Colonic mucosa (tissue), 4 donors: ENCODE results near the gene FBXO24. TPM values are rescaled to one million over a fixed set of nuclear protein-coding genes. Genes with fewer than 3 reads are reported as not detected.
"Not testable (repeated sequence)": the region's sequence is repeated elsewhere in the genome, so short reads cannot be mapped to it uniquely, and the experiment has no call there.

Source experiments
- DNase-seq: peaks from one replicate; pipeline ENCODE4 v3.0.0-alpha.2; 2020
- H3K27ac ChIP-seq: fragments of 200-600 bp; one replicate; pipeline ENCODE4 v1.8.0; 2021
- H3K27me3 ChIP-seq: fragments of 200-600 bp; one replicate; pipeline ENCODE4 v1.8.0; 2021
- H3K36me3 ChIP-seq: fragments of 200-600 bp; one replicate; pipeline ENCODE4 v1.8.0; 2021
- H3K4me1 ChIP-seq: fragments of 200-600 bp; one replicate; pipeline ENCODE4 v1.8.0; 2021; ENCODE audit warnings: mild to moderate bottlenecking
- H3K4me3 ChIP-seq: fragments of 200-600 bp; one replicate; pipeline ENCODE4 v1.8.0; 2021
- H3K9ac ChIP-seq, 2 donors: one replicate each; pipeline ENCODE4 v1.7.0; 2013; ENCODE audit warnings: control low read depth in 2 of 2, low read depth in 2 of 2, low read length in 2 of 2
- H3K9me3 ChIP-seq: fragments of 200-600 bp; one replicate; pipeline ENCODE4 v1.8.0; 2021
- CTCF ChIP-seq: fragments of 200-600 bp; IDR thresholded peaks from one replicate; pipeline ENCODE4 v1.8.0; 2022; ENCODE audit warnings: antibody characterized with exemption, mild to moderate bottlenecking
- intact Hi-C: fragments of 100-400 bp; cut with DNase I; formaldehyde crosslinking; loops from one replicate; pipeline ENCODE4 v1.14.1; 2022
- total RNA-seq, 2 donors: library from RNA; stranded (reverse); fragmentation: NEBNext Ultra II Directional in 1 of 2; extraction: Animal tissue kit (Norgen Biotek cat#: 25700) in 1 of 2; gene quantifications; one replicate each; pipeline ENCODE4 v1.2.1, GENCODE V29; 2021
- donor health status: healthy.
- donor health status: DM: no; HTN: no; CAD: no.
- donor health status: DM: no; HTN: no; CAD: no.

Gene FBXO24
- total RNA-seq, 2 donors from 2014 or later = 0.21 to 1.8 TPM

DNA sequence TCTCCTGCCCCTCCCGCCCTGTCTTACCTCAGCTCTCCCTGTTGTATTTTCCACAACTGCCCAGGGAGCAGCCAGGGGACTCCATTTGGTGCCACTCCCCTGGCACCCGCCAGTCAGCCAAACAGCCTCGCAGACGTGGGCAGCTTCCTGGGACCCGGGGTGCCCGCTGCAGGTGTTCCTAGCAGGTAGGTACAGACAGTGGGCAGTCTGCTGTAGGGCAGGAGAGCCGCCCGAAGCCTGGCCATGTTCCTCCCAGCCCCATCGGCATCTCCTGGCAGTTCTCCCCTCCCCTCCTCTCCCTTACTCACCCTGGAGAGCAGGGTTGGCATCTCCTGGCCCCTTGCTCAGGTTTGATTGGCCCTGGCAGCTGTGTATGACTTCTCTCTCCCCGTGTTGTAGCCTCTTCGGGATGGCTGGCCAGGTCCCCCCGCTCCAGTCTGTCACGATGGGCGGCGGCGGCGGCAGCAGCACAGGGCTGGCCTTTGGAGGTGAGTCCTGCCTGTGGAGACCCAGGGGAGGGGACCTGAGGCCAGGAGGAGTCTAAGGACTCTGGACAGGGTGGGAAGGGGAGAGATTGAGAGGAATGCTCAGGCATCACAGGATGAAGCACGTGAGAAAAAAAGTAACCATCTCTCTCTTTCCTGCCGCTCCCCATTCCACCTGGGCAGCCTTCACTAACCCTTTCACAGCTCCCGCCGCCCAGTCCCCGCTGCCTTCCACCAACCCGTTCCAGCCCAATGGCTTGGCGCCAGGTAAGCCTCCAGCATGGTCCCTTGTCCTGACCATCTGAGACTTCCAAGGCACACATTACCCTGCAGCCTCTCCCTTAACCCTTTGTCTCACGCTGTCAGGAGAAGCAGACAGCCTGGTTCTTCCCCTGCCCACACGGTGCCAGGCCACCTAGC is 23.7 kb upstream of the FBXO24 start:
- no peak for TF ChIP-seq CTCF
- Histone ChIP-seq H3K27me3 (no peaks in the 10 kb centered on the region), H3K4me1 (no peaks in the 10 kb centered on the region), H3K36me3 (peaks cover 4% of the 10 kb centered on the region), H3K9me3 (no peaks in the 10 kb centered on the region), H3K9ac (no peak overlapping the region), H3K27ac (no peak overlapping the region), H3K4me3 (no peak overlapping the region)
- intact Hi-C loops = no loop called here
- DNase-seq = no peak

GRCh38 chr7:100563100-100563564 is 23.0 kb upstream of the FBXO24 start:
- intact Hi-C loops = no loop called here
- DNase-seq = no peak
- H3K4me1 ChIP-seq = no peaks in the 10 kb centered on the region
- no peak overlapping the region for H3K9ac ChIP-seq
- no peak overlapping the region for H3K4me3 ChIP-seq
- H3K36me3 ChIP-seq = peaks cover 4% of the 10 kb centered on the region
- no peak for TF ChIP-seq CTCF
- no peaks in the 10 kb centered on the region for H3K27me3 ChIP-seq
- no peak overlapping the region for H3K27ac ChIP-seq
- no peaks in the 10 kb centered on the region for H3K9me3 ChIP-seq

DNA sequence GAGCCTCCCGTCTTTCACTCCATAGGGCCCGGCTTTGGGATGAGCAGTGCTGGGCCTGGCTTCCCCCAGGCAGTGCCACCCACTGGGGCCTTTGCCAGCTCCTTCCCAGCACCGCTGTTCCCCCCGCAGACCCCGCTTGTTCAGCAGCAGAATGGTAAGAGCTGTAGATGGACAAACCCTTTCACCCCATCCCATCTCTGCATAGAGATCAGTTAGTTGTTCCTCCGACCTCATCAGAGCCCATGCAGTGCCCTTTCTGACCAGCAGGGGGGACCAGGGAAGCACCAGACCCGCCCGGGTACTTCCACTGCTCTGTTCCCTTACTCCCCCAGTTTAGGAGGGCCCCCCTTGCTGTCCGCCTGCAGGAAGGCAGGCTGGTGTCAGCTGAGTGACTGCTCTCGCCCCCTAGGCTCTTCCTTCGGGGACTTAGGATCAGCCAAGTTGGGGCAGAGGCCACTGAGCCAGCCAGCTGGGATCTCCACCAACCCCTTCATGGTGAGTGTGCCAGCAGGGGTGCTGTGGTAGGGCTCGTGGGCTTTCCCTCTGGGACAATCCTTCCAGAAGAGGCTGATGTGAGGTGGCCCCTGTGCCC is 22.2 kb upstream of the FBXO24 start:
- peak; percentile 90 for DNase-seq
- Histone ChIP-seq H3K4me3 (no peak overlapping the region), H3K4me1 (no peaks in the 10 kb centered on the region), H3K27ac (no peak overlapping the region), H3K27me3 (no peaks in the 10 kb centered on the region), H3K9me3 (no peaks in the 10 kb centered on the region), H3K36me3 (peaks cover 4% of the 10 kb centered on the region), H3K9ac (no peak overlapping the region)
- peak; percentile 95 for TF ChIP-seq CTCF
- intact Hi-C loops = loop anchor here (1.0 kb wide), 1 partner anchor 127 kb away; no protein-coding TSS in a partner anchor

DNA sequence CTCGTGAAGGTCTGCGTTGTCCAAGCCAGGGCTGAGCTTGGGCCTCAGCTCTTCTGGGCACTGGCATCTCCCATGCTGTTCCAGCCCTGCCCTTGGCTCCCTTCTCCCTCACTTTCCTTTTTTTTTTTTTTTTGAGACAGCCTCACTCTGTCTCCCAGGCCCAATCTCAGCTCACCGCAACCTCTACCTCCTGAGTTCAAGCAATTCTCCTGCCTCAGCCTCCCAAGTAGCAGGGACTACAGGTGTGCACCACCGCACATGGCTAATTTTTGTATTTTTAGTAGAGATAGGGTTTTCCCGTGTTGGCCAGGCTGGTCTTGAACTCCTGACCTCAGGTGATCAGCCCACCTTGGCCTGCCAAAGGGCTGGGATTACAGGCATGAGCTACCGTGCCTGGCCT is 21.7 kb upstream of the FBXO24 start:
- not testable (repeated sequence) for H3K27ac ChIP-seq, H3K27me3 ChIP-seq, H3K9me3 ChIP-seq, H3K9ac ChIP-seq, H3K4me3 ChIP-seq, H3K4me1 ChIP-seq, H3K36me3 ChIP-seq, DNase-seq
- intact Hi-C loops = loop anchor here (1.0 kb wide), 1 partner anchor 127 kb away; no protein-coding TSS in a partner anchor

GRCh38 chr7:100565133-100565571 is 21.0 kb upstream of the FBXO24 start:
- Histone ChIP-seq H3K27ac (no peak overlapping the region), H3K9me3 (no peaks in the 10 kb centered on the region), H3K9ac (no peak overlapping the region), H3K4me3 (no peak overlapping the region), H3K27me3 (no peaks in the 10 kb centered on the region), H3K4me1 (peaks cover 4% of the 10 kb centered on the region), H3K36me3 (peaks cover 4% of the 10 kb centered on the region)
- no peak for DNase-seq
- intact Hi-C loops = no loop called here
- TF ChIP-seq CTCF = no peak
